OCI-LY1 (cell line): ENCODE measurements around the gene EVC.

Experiments
- H2AFZ ChIP-seq: fragments of 200-600 bp; sonication (generic), shearing (Covaris generic); 2 replicates; pipeline ENCODE4 v1.6.0; 2014; ENCODE audit warnings: antibody characterized with exemption, mild to moderate bottlenecking, low read length
- H3F3A ChIP-seq: fragments of 200-600 bp; sonication (generic), shearing (Covaris generic); 2 replicates; pipeline ENCODE4 v1.6.0; 2014; ENCODE audit warnings: mild to moderate bottlenecking, antibody characterized with exemption, low read length, moderate library complexity; ENCODE audit not compliant: insufficient read depth
- H3K27ac ChIP-seq: fragments of 200-600 bp; sonication (generic); 2 replicates; pipeline ENCODE4 v1.5.1; 2014; ENCODE audit warnings: low read length, mixed run types, mild to moderate bottlenecking, low read depth; ENCODE audit not compliant: poor library complexity, severe bottlenecking
- H3K27me3 ChIP-seq: fragments of 200-600 bp; sonication (generic); 2 replicates; pipeline ENCODE4 v1.6.0; 2014; ENCODE audit warnings: antibody characterized with exemption, mild to moderate bottlenecking, low read length, moderate library complexity; ENCODE audit not compliant: insufficient read depth
- H3K36me3 ChIP-seq: fragments of 200-600 bp; sonication (generic); 2 replicates; pipeline ENCODE4 v1.6.1; 2014; ENCODE audit warnings: mild to moderate bottlenecking, antibody characterized with exemption, low read length, moderate library complexity, mixed read lengths; ENCODE audit not compliant: insufficient read depth
- H3K4me1 ChIP-seq: fragments of 200-600 bp; sonication (generic); 2 replicates; pipeline ENCODE4 v1.5.1; 2014; ENCODE audit warnings: mild to moderate bottlenecking, low read length, moderate library complexity; ENCODE audit not compliant: insufficient read depth, severe bottlenecking
- H3K4me2 ChIP-seq: fragments of 200-600 bp; sonication (generic), shearing (Covaris generic); 2 replicates; pipeline ENCODE4 v1.6.1; 2014; ENCODE audit warnings: low read length
- H3K4me3 ChIP-seq: fragments of 200-600 bp; sonication (generic); 2 replicates; pipeline ENCODE4 v1.5.1; 2014; ENCODE audit warnings: low read length, low read depth, mild to moderate bottlenecking, mixed read lengths; ENCODE audit not compliant: poor library complexity, severe bottlenecking
- H3K79me2 ChIP-seq: fragments of 200-600 bp; shearing (Covaris generic); 2 replicates; pipeline ENCODE4 v1.6.1; 2016; ENCODE audit warnings: mixed run types, low read length, mixed read lengths; ENCODE audit not compliant: insufficient read depth
- H3K9ac ChIP-seq: fragments of 200-600 bp; sonication (generic), shearing (Covaris generic); 2 replicates; pipeline ENCODE4 v1.6.1; 2014; ENCODE audit warnings: mild to moderate bottlenecking, low read length, mixed read lengths
- H3K9me2 ChIP-seq: fragments of 200-600 bp; sonication (generic), shearing (Covaris generic); 2 replicates; pipeline ENCODE4 v1.6.1; 2014; ENCODE audit warnings: low read depth, mild to moderate bottlenecking, low read length, mixed read lengths
- H3K9me3 ChIP-seq: fragments of 200-600 bp; shearing (Covaris generic); 2 replicates; pipeline ENCODE4 v1.6.1; 2014; ENCODE audit warnings: low read length, mixed read lengths
- H4K20me1 ChIP-seq: fragments of 200-600 bp; sonication (generic), shearing (Covaris generic); 2 replicates; pipeline ENCODE4 v1.6.0; 2016; ENCODE audit warnings: mild to moderate bottlenecking, low read length; ENCODE audit not compliant: insufficient read depth
- CTCF ChIP-seq: fragments of 200-600 bp; sonication (generic), shearing (Covaris generic); IDR thresholded peaks from 2 replicates; pipeline ENCODE4 v1.5.1; 2017; ENCODE audit warnings: mild to moderate bottlenecking, antibody characterized with exemption, low read length, moderate library complexity, mixed read lengths
- EZH2 ChIP-seq: fragments of 200-600 bp; sonication (generic), shearing (Covaris generic); IDR thresholded peaks from 2 replicates; pipeline ENCODE4 v1.8.0; 2017; ENCODE audit warnings: borderline replicate concordance, mixed run types, mild to moderate bottlenecking, antibody characterized with exemption, low read length, moderate library complexity, mixed read lengths

EVC gene

DNA sequence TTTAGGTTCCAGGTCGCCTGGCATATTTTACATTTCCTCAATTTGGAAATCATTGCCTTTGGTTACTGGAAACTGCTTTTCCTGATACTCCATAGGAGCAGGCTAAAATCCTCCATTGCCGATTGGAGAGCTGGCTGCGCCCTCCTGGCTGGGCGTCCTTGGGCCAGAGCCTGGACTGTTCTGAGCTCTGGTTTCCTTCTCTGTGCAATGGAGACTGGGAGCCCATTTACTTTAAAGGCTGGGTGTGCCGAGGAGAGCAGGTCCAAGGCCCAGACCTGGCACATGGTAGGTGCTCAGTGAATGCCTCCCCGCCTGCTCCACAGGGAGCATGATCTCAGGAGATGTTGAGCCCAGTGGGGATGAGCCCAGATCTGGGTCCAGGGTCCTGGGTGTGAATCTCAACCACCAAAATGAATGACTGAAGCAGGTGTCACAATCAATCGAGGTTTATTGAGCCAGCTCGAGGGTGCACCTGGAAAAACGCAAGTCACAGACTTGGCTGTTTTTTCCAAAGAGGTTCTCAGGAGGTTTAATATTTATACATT is 50.0 kb downstream of the EVC start:
- TF ChIP-seq CTCF (no peak), EZH2 (no peak)
- Histone ChIP-seq H3K4me2 (no peak overlapping the region), H3K4me1 (no peaks in the 10 kb centered on the region), H4K20me1 (no peaks in the 10 kb centered on the region), H3K27me3 (no peaks in the 10 kb centered on the region), H3K9me3 (no peaks in the 10 kb centered on the region), H3F3A (no peaks in the 10 kb centered on the region), H2AFZ (no peak overlapping the region), H3K79me2 (no peaks in the 10 kb centered on the region), H3K9me2 (no peaks in the 10 kb centered on the region), H3K4me3 (no peak overlapping the region), H3K27ac (no peak overlapping the region), H3K9ac (no peak overlapping the region), H3K36me3 (no peaks in the 10 kb centered on the region)

DNA sequence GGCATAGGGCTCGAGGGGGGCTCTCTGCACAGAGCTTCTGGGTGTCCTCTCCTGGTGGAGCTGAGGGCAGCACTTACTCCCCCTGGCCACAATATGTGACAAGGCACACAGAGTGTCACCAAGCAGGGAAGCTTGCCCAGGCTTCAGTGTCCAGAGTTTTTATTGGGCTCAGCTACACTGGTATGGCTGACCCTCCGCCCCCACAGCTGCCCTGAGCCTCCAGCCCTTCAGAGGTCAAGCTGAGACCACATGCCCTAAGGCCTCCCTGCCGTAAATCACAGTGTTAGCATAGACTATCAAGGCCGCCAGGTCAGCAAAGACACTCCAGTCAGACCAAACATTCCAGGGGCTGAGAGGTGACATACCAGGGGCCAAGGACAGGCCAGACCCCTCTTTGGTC is 59.0 kb downstream of the EVC start:
- Histone ChIP-seq H3K27me3 (no peaks in the 10 kb centered on the region), H3K4me1 (no peaks in the 10 kb centered on the region), H3K4me2 (no peak overlapping the region), H3K9ac (no peak overlapping the region), H4K20me1 (no peaks in the 10 kb centered on the region), H3K9me3 (no peaks in the 10 kb centered on the region), H3K36me3 (peaks cover 12% of the 10 kb centered on the region; the same call in 1 of the 2 replicates), H3K79me2 (no peaks in the 10 kb centered on the region), H3K27ac (no peak overlapping the region), H3F3A (no peaks in the 10 kb centered on the region), H3K9me2 (no peaks in the 10 kb centered on the region), H2AFZ (no peak overlapping the region), H3K4me3 (no peak overlapping the region)
- no peak for TF ChIP-seq CTCF
- TF ChIP-seq EZH2 = no peak

DNA sequence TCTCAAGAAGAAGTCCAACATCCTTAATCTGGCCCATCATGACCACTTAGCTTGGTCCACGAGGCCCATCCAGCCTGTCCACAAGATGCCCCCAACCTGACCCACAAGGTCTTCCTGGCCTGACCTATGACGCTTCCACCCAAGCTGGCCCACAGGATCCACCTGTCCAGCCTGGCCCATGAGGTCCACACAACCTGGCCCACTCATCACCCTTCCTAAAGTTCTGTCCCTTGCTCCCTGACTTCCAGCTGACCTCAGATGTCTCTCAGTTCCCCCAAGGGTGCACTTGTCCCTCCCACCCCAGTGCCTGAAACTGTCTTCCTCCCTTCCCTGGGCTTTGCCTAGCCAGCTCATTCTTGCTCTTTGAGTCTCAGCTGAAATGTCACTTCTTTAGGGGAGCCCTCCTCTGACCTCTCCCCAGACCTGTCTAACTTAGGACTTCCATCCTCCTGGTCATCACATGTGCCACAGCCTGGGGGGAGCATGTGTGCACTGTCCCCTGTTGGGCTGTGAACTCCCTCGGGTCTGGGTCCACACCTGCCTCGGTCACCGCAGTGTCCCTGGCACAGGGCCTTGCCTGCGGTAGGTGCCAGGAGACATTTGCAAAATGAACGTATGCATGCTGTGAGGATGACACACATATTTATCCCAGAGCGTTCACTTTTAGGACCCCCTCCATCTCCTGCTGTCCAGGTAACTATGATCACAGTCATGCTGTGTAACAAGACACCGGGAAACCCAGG is 61.7 kb downstream of the EVC start:
- H3K9me2 ChIP-seq = no peaks in the 10 kb centered on the region
- H3K4me3 ChIP-seq = no peak overlapping the region
- no peaks in the 10 kb centered on the region for H3K27me3 ChIP-seq
- no peaks in the 10 kb centered on the region for H3K79me2 ChIP-seq
- H3K27ac ChIP-seq = no peak overlapping the region
- no peak overlapping the region for H3K9ac ChIP-seq
- H3K36me3 ChIP-seq = peaks cover 12% of the 10 kb centered on the region; the same call in 1 of the 2 replicates
- no peak overlapping the region for H2AFZ ChIP-seq
- H4K20me1 ChIP-seq = no peaks in the 10 kb centered on the region
- no peaks in the 10 kb centered on the region for H3K4me1 ChIP-seq
- TF ChIP-seq EZH2 = no peak
- no peak for TF ChIP-seq CTCF
- no peaks in the 10 kb centered on the region for H3F3A ChIP-seq
- no peaks in the 10 kb centered on the region for H3K9me3 ChIP-seq
- no peak overlapping the region for H3K4me2 ChIP-seq
